Medulla oblongata (tissue), 1 donor: Measurements from ENCODE around the gene FTCD.
"Not testable (repeated sequence)": the region's sequence is repeated elsewhere in the genome, so short reads cannot be mapped to it uniquely, and the experiment has no call there.

Experiments used
- DNase-seq: peaks from one replicate; pipeline ENCODE4 v3.0.0-alpha.2; 2015; ENCODE audit errors: extremely low spot score

Gene FTCD, protein sequence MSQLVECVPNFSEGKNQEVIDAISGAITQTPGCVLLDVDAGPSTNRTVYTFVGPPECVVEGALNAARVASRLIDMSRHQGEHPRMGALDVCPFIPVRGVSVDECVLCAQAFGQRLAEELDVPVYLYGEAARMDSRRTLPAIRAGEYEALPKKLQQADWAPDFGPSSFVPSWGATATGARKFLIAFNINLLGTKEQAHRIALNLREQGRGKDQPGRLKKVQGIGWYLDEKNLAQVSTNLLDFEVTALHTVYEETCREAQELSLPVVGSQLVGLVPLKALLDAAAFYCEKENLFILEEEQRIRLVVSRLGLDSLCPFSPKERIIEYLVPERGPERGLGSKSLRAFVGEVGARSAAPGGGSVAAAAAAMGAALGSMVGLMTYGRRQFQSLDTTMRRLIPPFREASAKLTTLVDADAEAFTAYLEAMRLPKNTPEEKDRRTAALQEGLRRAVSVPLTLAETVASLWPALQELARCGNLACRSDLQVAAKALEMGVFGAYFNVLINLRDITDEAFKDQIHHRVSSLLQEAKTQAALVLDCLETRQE

DNA sequence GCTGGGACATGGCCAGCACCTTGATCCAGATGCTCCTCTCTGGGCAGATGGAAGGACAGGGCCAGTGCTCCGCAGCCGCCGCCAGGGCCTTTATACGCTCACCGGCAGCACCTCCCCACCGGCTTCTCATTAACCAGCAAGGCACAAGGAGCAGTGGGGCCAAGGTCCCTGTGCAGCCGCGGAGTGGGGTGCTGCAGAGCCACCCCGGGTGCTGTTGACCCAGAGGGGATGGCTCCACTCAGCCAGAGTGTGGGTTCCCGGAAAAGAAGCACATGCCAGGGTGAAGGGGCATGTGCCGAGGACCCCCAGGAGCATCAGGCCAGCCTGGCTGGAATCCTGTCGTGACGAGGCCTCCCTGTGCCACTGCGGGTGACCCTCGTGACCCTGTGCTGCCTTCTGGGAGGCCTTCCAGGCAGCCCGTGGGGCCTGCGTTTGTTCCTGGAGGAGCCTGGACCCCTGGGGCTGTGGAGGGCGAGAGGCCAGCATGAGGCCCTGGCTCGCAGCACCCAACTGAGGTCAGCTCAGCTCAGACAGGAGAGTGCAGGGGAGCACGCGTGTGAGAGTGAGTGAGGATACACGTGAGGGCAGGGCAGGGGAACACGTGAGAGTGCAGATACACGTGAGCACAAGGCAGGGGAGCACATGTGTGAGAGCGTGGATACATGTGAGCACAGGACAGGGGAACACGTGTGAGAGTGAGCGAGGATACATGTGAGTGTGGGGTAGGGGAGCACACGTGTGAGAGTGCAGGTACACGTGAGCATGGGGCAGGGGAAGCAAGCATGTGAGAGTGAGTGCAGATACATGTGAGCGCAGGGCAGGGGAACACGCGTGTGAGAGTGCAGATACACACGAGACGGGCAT, at the start of gene FTCD:
Gene FTCD, minus strand, starts transcription at position 66 of the 864 bp plus-strand sequence. Its CDS starts 56 bp downstream, at position 10.
- no peak for DNase-seq

DNA sequence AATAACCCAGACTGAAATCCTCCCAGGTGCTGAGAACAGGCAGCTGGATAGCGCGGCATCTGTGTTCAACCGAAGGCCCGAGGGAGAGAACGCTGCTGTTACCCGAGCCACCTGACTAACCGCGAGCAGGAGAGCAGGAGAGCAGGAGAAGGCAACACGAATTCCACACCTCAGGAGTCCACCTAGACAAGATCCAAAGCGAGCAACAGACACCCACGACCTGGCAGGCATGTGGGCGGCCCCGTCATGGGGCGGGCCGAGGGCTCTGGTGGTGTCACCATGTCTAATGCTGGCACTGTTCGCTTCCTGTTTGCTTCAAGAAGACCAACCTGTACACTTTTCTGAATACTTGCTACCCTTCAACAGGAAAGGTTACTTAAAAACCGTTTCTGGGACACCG, 49.8 kb upstream of the FTCD start:
- no peak for DNase-seq

GRCh38 chr21:46203203-46203600, 47.8 kb upstream of the FTCD start:
- DNase-seq = no peak

- DNase-seq = no peak
Measured at GRCh38 chr21:46202592-46203202, 47.3 kb upstream of the FTCD start.

GRCh38 chr21:46200877-46201803, 45.8 kb upstream of the FTCD start:
- not testable (repeated sequence) for DNase-seq

- DNase-seq = no peak
Measured at GRCh38 chr21:46199436-46200373, 44.3 kb upstream of the FTCD start.

GRCh38 chr21:46196733-46197132, 41.4 kb upstream of the FTCD start:
- DNase-seq = no peak

DNA sequence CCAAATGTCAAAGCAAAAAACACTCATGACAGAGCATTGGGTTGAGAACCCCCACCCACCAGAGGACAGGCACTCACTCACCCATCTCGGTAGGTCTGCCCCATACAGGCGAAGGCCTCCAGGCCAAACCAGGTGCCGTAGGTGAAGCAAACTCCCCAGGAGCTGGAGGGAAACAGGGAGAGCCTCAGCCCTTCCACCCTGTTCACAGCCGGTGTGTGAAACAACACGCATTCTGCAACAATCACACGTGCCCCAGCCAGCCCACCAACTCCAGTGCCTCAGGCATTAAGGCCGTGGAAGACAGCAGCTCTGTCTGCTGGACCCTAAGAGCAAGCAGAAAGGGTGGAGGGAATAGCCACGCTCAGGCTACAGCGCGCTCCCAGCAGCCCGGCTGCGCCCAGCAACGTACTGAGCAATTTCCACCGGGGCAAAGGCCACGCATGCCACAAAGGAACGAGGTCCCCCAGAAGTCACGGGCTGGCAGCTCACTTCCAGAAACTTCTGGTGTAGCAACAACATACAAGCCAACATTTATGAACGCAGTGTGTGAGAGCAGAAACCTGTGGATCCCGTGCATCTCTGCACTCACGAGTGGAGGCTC, 40.3 kb upstream of the FTCD start:
- no peak for DNase-seq

- DNase-seq = no peak
Measured at GRCh38 chr21:46194374-46195334, 39.3 kb upstream of the FTCD start.

- DNase-seq = no peak
Measured at GRCh38 chr21:46193829-46194373, 38.5 kb upstream of the FTCD start.

DNA sequence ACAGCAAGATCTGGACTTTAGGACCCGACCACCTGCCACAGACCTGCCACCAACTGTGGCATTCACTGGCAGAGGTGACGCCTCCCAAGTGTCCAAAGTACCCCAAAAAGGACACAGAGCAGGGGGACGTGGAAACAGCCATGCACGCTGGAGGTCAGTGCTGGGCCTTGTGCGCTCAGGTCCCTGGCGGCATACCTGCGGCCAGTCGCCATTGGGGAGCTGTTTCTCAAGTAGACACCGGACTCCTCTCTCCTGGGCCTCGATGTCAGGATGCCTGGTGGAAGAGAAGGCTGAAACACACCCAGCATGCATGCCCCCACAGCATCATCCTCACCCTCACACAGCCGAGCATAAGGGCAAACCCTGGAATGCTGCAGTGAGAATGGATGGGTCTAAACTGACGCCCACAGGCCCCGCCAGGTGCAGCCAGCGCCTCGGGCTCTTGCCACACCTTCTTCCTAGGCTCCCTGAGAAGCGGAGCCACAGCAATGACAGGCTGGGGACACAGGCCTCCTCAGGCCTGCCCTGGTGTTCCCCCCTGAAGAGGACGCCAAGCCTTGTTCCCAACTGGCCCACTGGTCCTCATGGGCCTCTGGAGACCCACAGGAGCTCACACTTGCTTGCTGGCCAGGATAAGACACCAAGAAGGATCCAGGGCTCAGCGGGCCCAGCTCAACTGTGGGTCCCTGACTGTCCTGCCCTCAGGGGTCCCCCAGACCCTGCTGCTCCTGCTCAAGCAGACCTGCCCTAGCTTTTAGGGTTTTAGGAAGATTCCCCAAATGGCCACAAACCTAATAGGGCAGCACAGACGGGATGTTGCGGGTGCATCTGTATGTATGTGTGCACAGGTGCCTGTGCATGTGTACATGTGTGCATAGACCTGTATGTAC, 36.6 kb upstream of the FTCD start:
- DNase-seq = no peak

DNA sequence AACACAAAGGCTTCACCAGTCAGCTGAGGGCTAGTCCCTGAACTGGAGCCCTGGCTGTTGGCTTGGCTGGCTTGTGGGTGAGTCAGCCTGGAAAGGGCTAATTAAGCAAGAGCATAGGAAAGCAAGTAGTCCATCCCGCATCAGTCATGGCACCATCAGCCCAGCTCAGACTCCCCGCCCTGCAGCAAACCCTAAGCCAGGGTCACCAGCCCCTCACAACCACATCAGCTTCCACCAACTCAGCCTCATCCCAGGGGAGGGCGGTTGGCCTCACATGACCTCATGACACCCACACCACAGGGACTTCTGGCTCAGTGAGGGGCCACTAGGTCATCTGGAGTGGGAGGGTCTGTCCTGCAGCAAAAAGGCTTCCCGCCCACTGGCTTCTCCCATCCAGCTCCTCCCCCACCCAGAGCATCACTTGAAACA, 35.9 kb upstream of the FTCD start:
- peak; percentile 20 for DNase-seq

GRCh38 chr21:46190491-46191131, 35.2 kb upstream of the FTCD start:
- DNase-seq = no peak

DNA sequence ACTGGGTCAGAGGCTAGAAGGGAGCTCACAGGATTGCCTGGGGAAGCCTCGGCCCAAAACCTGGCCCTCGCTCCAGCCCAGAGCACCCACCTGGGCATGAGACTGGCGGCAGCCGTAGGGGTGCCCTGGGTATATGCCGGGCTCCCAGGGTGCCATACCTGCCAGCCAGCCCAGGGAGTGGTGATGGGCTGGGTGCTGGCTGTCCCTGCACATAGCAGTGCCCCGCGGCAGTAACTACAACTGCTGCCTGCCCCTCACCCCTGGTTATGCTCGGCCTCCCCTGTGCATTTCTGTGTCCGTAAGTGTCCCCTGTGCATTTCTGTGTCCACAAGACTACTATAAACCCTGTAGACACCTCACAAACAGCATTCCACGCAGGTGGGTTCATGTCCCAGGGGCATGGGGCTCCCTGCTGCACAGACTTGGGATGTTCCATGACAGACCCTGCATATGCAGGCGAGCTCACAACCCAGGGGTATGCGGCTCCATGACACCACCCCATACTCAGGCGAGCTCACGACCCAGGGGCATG, 34.6 kb upstream of the FTCD start:
- no peak for DNase-seq

DNA sequence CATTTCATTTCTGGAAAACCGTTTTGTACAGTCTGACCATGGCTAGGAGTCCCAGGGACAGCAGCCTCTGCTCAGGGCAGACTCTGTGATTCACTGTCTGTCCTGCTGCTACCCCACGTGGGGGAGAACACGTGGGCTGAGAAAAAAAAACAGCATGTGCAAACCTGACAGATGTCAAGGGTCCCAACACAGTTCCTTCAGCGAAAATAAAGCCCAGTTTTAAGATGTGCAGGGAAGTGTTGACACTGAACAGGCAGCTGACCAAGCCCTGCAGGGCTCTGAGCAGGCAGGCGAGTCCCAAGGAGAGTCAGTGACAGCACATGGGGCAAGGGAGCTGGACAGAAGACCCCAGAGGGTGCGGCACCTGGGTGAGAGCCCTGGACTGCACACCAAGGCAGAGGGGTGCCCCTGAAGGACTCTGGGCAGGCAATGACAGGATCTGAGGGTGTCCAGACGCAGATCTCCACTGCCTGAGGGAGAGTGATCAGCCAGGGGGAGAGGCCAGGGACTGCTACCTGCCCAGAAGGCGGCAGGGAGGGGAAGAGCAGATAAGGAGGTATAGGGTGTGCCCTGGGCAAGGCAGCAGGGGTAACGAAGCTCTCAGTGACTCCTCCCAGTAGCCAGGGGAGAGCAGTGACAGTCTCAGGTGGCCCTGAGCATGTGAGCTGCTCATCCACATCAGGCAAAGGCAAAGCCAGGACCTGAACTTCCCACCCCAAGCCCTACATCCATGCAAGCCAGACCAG, 34.0 kb upstream of the FTCD start:
- peak; percentile 42 for DNase-seq
